ENCODE results near the gene MTMR2.
"Not testable (repeated sequence)": the region's sequence is repeated elsewhere in the genome, so short reads cannot be mapped to it uniquely, and the experiment has no call there.

Gene MTMR2

GRCh38 chr11:95884376-95884775 is 39.5 kb downstream of the MTMR2 start:
- DNase-seq (ENCODE audit: low spot score) = peak; percentile 17

- DNase-seq (ENCODE audit: low spot score) = no peak
These were observed 40.5 kb downstream of the MTMR2 start for GRCh38 chr11:95883381-95883780.

GRCh38 chr11:95877291-95877690 is 46.6 kb downstream of the MTMR2 start:
- DNase-seq (ENCODE audit: low spot score) = peak; percentile 80

GRCh38 chr11:95870877-95871276 is 53.0 kb downstream of the MTMR2 start:
- DNase-seq (ENCODE audit: low spot score) = not testable (repeated sequence)

- no peak for DNase-seq (ENCODE audit: low spot score)
These were observed 56.8 kb downstream of the MTMR2 start for GRCh38 chr11:95867105-95867504.

GRCh38 chr11:95863486-95864140 is 60.3 kb downstream of the MTMR2 start:
- peak; percentile 37 for DNase-seq (ENCODE audit: low spot score)

GRCh38 chr11:95860024-95860423 is 63.9 kb downstream of the MTMR2 start:
- DNase-seq (ENCODE audit: low spot score) = not testable (repeated sequence)

GRCh38 chr11:95854362-95854761 is 69.5 kb downstream of the MTMR2 start:
- DNase-seq (ENCODE audit: low spot score) = not testable (repeated sequence)

- DNase-seq (ENCODE audit: low spot score) = no peak
These were observed 70.0 kb downstream of the MTMR2 start for GRCh38 chr11:95853862-95854261.

- DNase-seq (ENCODE audit: low spot score) = no peak
These were observed 70.8 kb downstream of the MTMR2 start for GRCh38 chr11:95853138-95853537.

GRCh38 chr11:95850137-95850536 is 73.8 kb downstream of the MTMR2 start:
- no peak for DNase-seq (ENCODE audit: low spot score)

GRCh38 chr11:95849087-95849825 is 74.7 kb downstream of the MTMR2 start:
- peak; percentile 55 for DNase-seq (ENCODE audit: low spot score)

- DNase-seq (ENCODE audit: low spot score) = no peak
These were observed 78.7 kb downstream of the MTMR2 start for GRCh38 chr11:95845167-95845566.

- DNase-seq (ENCODE audit: low spot score) = peak; percentile 70
These were observed 88.0 kb downstream of the MTMR2 start for GRCh38 chr11:95835768-95836488.

- DNase-seq (ENCODE audit: low spot score) = no peak
These were observed 88.6 kb downstream of the MTMR2 start for GRCh38 chr11:95835351-95835750.

- DNase-seq (ENCODE audit: low spot score) = no peak
These were observed 90.5 kb downstream of the MTMR2 start for GRCh38 chr11:95833378-95833777.

- DNase-seq (ENCODE audit: low spot score) = no peak
These were observed 91.1 kb downstream of the MTMR2 start for GRCh38 chr11:95832763-95833162.

GRCh38 chr11:95831198-95831883 is 92.6 kb downstream of the MTMR2 start:
- DNase-seq (ENCODE audit: low spot score) = peak; percentile 63

- DNase-seq (ENCODE audit: low spot score) = peak; percentile 10
These were observed 94.2 kb downstream of the MTMR2 start for GRCh38 chr11:95829580-95830259.

- DNase-seq (ENCODE audit: low spot score) = no peak
These were observed 96.2 kb downstream of the MTMR2 start for GRCh38 chr11:95827696-95828095.

GRCh38 chr11:95821640-95822039 is 102.3 kb downstream of the MTMR2 start:
- DNase-seq (ENCODE audit: low spot score) = peak; percentile 16

- no peak for DNase-seq (ENCODE audit: low spot score)
These were observed 107.9 kb downstream of the MTMR2 start for GRCh38 chr11:95816037-95816436.
